GM12892 (cell line): ENCODE results near the gene WWOX.

Experiments
- POLR2A ChIP-seq: IDR thresholded peaks from 2 replicates; pipeline ENCODE4 v1.6.1; 2011; ENCODE audit warnings: low read depth, low read length, control low read depth
- POLR2AphosphoS5 ChIP-seq: IDR thresholded peaks from 2 replicates; pipeline ENCODE4 v1.6.1; 2011; ENCODE audit warnings: low read depth, low read length, control low read depth
- TAF1 ChIP-seq: IDR thresholded peaks from 2 replicates; pipeline ENCODE4 v1.6.1; 2011; ENCODE audit warnings: low read depth, mild to moderate bottlenecking, control low read depth, low read length, borderline replicate concordance

- TF ChIP-seq POLR2A: no peak
- TF ChIP-seq TAF1: no peak
- TF ChIP-seq POLR2AphosphoS5: no peak
These were observed 690.1 kb downstream of the WWOX start for GRCh38 chr16:78789561-78789960.
